Caco-2 (cell line): ENCODE results near the gene NAA38. TPM values are rescaled to one million over a fixed set of nuclear protein-coding genes. Genes with fewer than 3 reads are reported as not detected.

ENCODE experiments used
- BruUV-seq: library from RNA; stranded (reverse); fragments of 400-500 nt; replicated peaks from 2 replicates; lab custom pipeline; 2021; lab: Mats Ljungman, UMichigan
- CTCF ChIA-PET: fragments of 300-600 bp; sonication (Branson Sonifier 250); formaldehyde crosslinking; loops from one replicate; lab custom pipeline; 2022; ENCODE audit warnings: antibody characterized with exemption; lab: Charles Lee
- POLR2A ChIA-PET: fragments of 300-600 bp; sonication (Branson Sonifier 250); formaldehyde crosslinking; loops from one replicate; lab custom pipeline; 2022; ENCODE audit warnings: antibody characterized with exemption; lab: Charles Lee
- DNase-seq, 2 experiments: peaks; one replicate each; pipeline versions ENCODE4 v3.0.0 to v3.0.0-alpha.2; 2020 to 2022
- H3K27me3 ChIP-seq: replicated peaks from 2 replicates; pipeline ENCODE4 v1.6.0; 2011; ENCODE audit warnings: low read length; ENCODE audit not compliant: control insufficient read depth, insufficient read depth
- H3K36me3 ChIP-seq: 2 replicates; pipeline ENCODE4 v1.5.1; 2011; ENCODE audit warnings: low read length; ENCODE audit not compliant: control insufficient read depth, insufficient read depth
- H3K4me1 ChIP-seq: fragments of 250-450 bp; sonication (Bioruptor Pico); 2 replicates; pipeline ENCODE4 v1.5.1; 2020; ENCODE audit warnings: mild to moderate bottlenecking
- H3K4me3 ChIP-seq: 2 replicates; pipeline ENCODE4 v1.5.1; 2011; ENCODE audit warnings: low read depth, mild to moderate bottlenecking, control low read depth, low read length
- H3K9me3 ChIP-seq: fragments of 250-450 bp; sonication (Bioruptor Pico); 2 replicates; pipeline ENCODE4 v1.5.1; 2020; ENCODE audit warnings: mild to moderate bottlenecking, moderate library complexity
- H3K27ac Mint-ChIP-seq: one replicate; pipeline ENCODE4 v1.8.0; 2022; ENCODE audit warnings: mixed read lengths; ENCODE audit not compliant: unreplicated experiment
- H3K27me3 Mint-ChIP-seq: one replicate; pipeline ENCODE4 v1.8.0; 2022; ENCODE audit warnings: mixed read lengths; ENCODE audit not compliant: insufficient read depth, unreplicated experiment
- H3K36me3 Mint-ChIP-seq: one replicate; pipeline ENCODE4 v1.8.0; 2022; ENCODE audit warnings: mild to moderate bottlenecking, mixed read lengths; ENCODE audit not compliant: insufficient read depth, unreplicated experiment
- H3K4me1 Mint-ChIP-seq: one replicate; pipeline ENCODE4 v1.8.0; 2022; ENCODE audit warnings: low read depth, mixed read lengths; ENCODE audit not compliant: unreplicated experiment
- H3K4me3 Mint-ChIP-seq: one replicate; pipeline ENCODE4 v1.8.0; 2022; ENCODE audit warnings: mild to moderate bottlenecking, moderate library complexity, mixed read lengths; ENCODE audit not compliant: unreplicated experiment
- H3K9me3 Mint-ChIP-seq: one replicate; pipeline ENCODE4 v1.8.0; 2022; ENCODE audit warnings: mixed read lengths; ENCODE audit not compliant: unreplicated experiment
- intact Hi-C: fragments of 100-400 bp; cut with micrococcal nuclease; formaldehyde crosslinking; loops from one replicate; pipeline ENCODE4 v1.10.0; 2022; ENCODE audit not compliant: unreplicated experiment
- total RNA-seq: library from RNA; stranded (reverse); gene quantifications from 2 replicates; pipeline ENCODE4 v1.2.3, GENCODE V29; 2022
- TF ChIP-seq, protein P1 (sequence below), 2 experiments: fragments of 200-600 bp in 1 of 2; IDR thresholded peaks; 1 replicate in 1 of 2; 2 replicates in 1 of 2; pipeline versions ENCODE4 v1.5.1 to v1.8.0; 2011 to 2022; ENCODE audit warnings: antibody characterized with exemption in 1 of 2, control low read depth in 1 of 2, inconsistent platforms in 1 of 2, low read depth in 1 of 2, low read length in 1 of 2, mild to moderate bottlenecking in 1 of 2, moderate library complexity in 1 of 2; ENCODE audit not compliant: insufficient read depth in 1 of 2, severe bottlenecking in 1 of 2, unreplicated experiment in 1 of 2

NAA38 gene
- total RNA-seq, 1 experiment from 2014 or later: 27.4 TPM

DNA sequence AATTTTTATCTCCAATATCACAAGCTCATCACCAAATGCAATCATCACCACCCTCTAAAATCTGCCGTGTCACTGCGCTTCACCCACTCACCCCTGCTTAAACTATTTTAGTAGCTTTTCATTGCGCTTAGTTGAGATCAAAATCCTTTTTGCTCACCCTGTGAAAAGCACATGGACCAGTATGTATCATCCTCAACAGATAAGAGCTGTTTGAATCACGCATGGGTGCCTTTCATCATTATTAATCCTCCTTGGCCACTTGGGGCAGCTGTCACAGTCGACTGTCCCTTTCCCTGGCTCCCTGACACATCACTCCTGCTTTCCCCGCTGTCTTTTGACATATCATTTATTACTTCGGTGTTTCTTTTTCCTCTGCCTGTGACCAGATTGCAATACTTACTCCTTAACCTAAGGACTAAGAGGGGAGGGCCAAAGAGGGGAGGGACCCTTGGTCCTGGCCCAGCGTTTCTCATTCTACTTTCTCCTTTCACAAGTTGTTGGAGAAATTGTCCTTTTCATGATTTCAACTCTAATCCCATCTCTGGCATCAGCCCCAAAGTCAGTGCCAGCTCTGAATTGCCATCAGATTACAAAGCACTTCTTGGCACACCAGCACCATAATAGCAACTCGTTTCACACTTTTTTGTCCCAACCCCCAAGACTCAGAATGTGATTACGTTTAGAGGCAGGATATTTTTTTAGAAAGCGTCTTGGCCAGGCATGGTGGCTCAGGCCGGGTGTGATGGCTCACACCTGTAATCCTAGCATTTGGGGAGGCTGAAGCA lies 32.0 kb downstream of the NAA38 start:
- ChIA-PET CTCF (interaction anchor here (0.8 to 1.2 kb wide), 4 partner anchors 9 to 82 kb away, joined by 3 to 8 read pairs (median 5); partner anchors contain the start of gene NAA38), POLR2A (no interaction called here)
- Mint-ChIP-seq H3K4me1 (peaks cover 10% of the 10 kb centered on the region), H3K27ac (no peak overlapping the region), H3K9me3 (no peaks in the 10 kb centered on the region), H3K27me3 (no peaks in the 10 kb centered on the region), H3K36me3 (no peaks in the 10 kb centered on the region), H3K4me3 (no peak overlapping the region)
- intact Hi-C loops: no loop called here
- no peak for DNase-seq
- Histone ChIP-seq H3K4me3 (no peak overlapping the region), H3K36me3 (no peaks in the 10 kb centered on the region), H3K9me3 (no peaks in the 10 kb centered on the region), H3K4me1 (no peaks in the 10 kb centered on the region), H3K27me3 (no peaks in the 10 kb centered on the region)
- TF ChIP-seq, protein P1, sequence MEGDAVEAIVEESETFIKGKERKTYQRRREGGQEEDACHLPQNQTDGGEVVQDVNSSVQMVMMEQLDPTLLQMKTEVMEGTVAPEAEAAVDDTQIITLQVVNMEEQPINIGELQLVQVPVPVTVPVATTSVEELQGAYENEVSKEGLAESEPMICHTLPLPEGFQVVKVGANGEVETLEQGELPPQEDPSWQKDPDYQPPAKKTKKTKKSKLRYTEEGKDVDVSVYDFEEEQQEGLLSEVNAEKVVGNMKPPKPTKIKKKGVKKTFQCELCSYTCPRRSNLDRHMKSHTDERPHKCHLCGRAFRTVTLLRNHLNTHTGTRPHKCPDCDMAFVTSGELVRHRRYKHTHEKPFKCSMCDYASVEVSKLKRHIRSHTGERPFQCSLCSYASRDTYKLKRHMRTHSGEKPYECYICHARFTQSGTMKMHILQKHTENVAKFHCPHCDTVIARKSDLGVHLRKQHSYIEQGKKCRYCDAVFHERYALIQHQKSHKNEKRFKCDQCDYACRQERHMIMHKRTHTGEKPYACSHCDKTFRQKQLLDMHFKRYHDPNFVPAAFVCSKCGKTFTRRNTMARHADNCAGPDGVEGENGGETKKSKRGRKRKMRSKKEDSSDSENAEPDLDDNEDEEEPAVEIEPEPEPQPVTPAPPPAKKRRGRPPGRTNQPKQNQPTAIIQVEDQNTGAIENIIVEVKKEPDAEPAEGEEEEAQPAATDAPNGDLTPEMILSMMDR (IDR thresholded peaks at IDR 0.05; ENCODE audit: insufficient read depth in 1 of 2, low read depth in 1 of 2, low read length in 1 of 2, severe bottlenecking in 1 of 2, unreplicated experiment in 1 of 2): no peak
- BruUV-seq: no TSS peak

DNA sequence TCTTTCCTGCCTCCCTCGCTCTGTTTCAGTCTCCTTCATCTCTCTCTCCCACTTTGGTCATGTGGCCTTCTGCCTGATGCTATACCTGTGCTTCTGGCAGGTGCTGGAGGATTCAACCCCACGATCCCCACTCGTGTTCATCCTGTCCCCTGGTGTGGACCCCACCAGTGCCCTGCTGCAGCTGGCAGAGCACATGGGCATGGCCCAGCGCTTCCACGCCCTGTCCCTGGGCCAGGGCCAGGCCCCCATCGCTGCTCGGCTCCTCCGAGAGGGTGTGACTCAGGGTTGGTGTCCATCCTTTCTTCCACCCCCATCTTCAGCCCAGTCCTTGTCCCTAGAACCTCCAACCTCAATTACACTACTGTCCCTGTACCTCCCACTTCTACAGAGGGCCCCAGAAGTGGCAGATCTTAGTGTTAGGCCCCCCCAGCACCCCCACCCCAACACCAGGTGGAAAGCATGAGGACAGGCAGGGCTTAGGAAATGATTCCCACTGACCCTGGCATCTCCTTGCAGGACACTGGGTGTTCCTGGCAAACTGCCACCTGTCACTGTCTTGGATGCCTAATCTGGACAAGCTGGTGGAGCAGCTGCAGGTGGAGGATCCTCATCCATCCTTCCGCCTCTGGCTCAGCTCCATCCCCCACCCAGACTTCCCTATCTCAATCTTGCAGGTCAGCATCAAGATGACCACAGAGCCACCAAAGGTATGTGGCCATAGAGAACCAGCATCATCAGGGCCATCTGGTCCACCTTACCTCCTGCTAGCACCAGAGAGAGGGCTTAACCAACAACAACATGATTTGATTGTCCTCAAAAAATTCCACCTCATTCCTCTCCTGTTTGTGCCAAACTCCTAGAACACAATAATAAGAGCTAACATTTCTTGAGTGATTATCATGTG lies 33.1 kb downstream of the NAA38 start:
- Mint-ChIP-seq H3K36me3 (no peaks in the 10 kb centered on the region), H3K27ac (no peak overlapping the region), H3K4me3 (no peak overlapping the region), H3K4me1 (peaks cover 10% of the 10 kb centered on the region), H3K9me3 (no peaks in the 10 kb centered on the region), H3K27me3 (no peaks in the 10 kb centered on the region)
- H3K9me3 ChIP-seq: no peaks in the 10 kb centered on the region
- ChIA-PET POLR2A (no interaction called here), CTCF (interaction anchor here (0.8 to 1.2 kb wide), 3 partner anchors 33 to 81 kb away, joined by 3 to 5 read pairs (median 5); partner anchors contain the start of gene NAA38)
- TF ChIP-seq, protein P1 (IDR thresholded peaks at IDR 0.05; ENCODE audit: insufficient read depth in 1 of 2, low read depth in 1 of 2, low read length in 1 of 2, severe bottlenecking in 1 of 2, unreplicated experiment in 1 of 2): no peak
- DNase-seq: no peak
- H3K27me3 ChIP-seq: no peaks in the 10 kb centered on the region
- intact Hi-C loops: loop anchor here (5.0 kb wide), 1 partner anchor 73 kb away; no protein-coding TSS in a partner anchor
- BruUV-seq: no TSS peak
- H3K36me3 ChIP-seq: no peaks in the 10 kb centered on the region
- no peaks in the 10 kb centered on the region for H3K4me1 ChIP-seq
- no peak overlapping the region for H3K4me3 ChIP-seq

DNA sequence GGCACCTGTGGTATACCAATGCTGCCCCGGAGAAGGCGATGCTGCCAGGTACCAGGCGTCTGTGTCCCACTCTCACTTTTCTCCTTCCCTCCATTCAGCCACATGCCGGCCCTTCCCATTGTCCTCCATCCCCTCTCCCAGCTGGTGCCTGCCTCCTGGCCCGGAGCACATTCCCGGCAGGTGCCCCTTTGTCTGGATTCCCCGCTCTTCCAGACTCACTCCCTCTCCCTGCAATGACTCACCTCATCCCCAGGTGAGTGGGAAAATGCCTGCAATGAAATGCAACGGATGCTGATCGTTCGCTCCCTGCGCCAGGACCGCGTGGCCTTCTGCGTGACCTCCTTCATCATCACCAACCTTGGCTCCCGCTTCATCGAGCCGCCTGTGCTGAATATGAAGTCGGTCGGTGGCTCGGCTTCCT lies 33.8 kb downstream of the NAA38 start:
- no peaks in the 10 kb centered on the region for H3K36me3 Mint-ChIP-seq
- no TSS peak for BruUV-seq
- DNase-seq: no peak
- H3K4me1 Mint-ChIP-seq: peaks cover 10% of the 10 kb centered on the region
- Histone ChIP-seq H3K36me3 (no peaks in the 10 kb centered on the region), H3K4me1 (no peaks in the 10 kb centered on the region), H3K4me3 (no peak overlapping the region), H3K9me3 (no peaks in the 10 kb centered on the region), H3K27me3 (no peaks in the 10 kb centered on the region)
- TF ChIP-seq, protein P1 (IDR thresholded peaks at IDR 0.05; ENCODE audit: insufficient read depth in 1 of 2, low read depth in 1 of 2, low read length in 1 of 2, severe bottlenecking in 1 of 2, unreplicated experiment in 1 of 2): no peak
- ChIA-PET POLR2A (no interaction called here), CTCF (no interaction called here)
- intact Hi-C loops: loop anchor here (5.0 kb wide), 1 partner anchor 74 kb away; no protein-coding TSS in a partner anchor
- H3K27ac Mint-ChIP-seq: no peak overlapping the region
- no peak overlapping the region for H3K4me3 Mint-ChIP-seq
- H3K9me3 Mint-ChIP-seq: no peaks in the 10 kb centered on the region
- no peaks in the 10 kb centered on the region for H3K27me3 Mint-ChIP-seq
